Mucosa of descending colon (tissue), 3 donors: Measurements from ENCODE around the gene MAPK12. TPM values are rescaled to one million over a fixed set of nuclear protein-coding genes. Genes with fewer than 3 reads are reported as not detected.

Source experiments
- ATAC-seq: fragments of 200-7000 bp; cut with Tn5 transposase; one replicate; pipeline ENCODE4 v1.9.1; 2020; ENCODE audit warnings: mild to moderate bottlenecking, moderate library complexity
- DNase-seq, 3 donors: peaks; one replicate each; pipeline ENCODE4 v3.0.0-alpha.2; 2020
- H3K36me3 ChIP-seq: fragments of 200-600 bp; one replicate; pipeline ENCODE4 v1.8.0; 2021; ENCODE audit warnings: low read depth, mild to moderate bottlenecking
- H3K4me1 ChIP-seq: fragments of 200-600 bp; one replicate; pipeline ENCODE4 v1.8.0; 2021; ENCODE audit warnings: low read depth, mild to moderate bottlenecking
- H3K4me3 ChIP-seq: fragments of 200-600 bp; one replicate; pipeline ENCODE4 v1.8.0; 2021; ENCODE audit warnings: mild to moderate bottlenecking
- H3K9me3 ChIP-seq: fragments of 200-600 bp; one replicate; pipeline ENCODE4 v1.8.0; 2021; ENCODE audit warnings: mild to moderate bottlenecking
- intact Hi-C, 2 donors: fragments of 100-400 bp; cut with DNase I in 1 of 2; cut with micrococcal nuclease in 1 of 2; formaldehyde crosslinking; loops; one replicate each; pipeline versions ENCODE4 v1.11.0 to v1.11.1; 2022; cut with DNase I, micrococcal nuclease
- total RNA-seq, 3 donors: library from RNA; stranded (reverse); fragmentation: NEBNext Ultra II Directional in 2 of 3; extraction: Animal tissue kit (Norgen Biotek cat#: 25700) in 2 of 3; gene quantifications; one replicate each; pipeline versions ENCODE4 v1.2.1 to v1.2.4, GENCODE V29; 2021 to 2023
- TF ChIP-seq, protein P1 (sequence below): fragments of 200-600 bp; IDR thresholded peaks from one replicate; pipeline ENCODE4 v1.8.0; 2022; ENCODE audit warnings: antibody characterized with exemption, mild to moderate bottlenecking
- donor health status: DM: no; HTN: no; CAD: no; lungs with moderate emphysema.
- donor health status: DM: no; HTN: no; CAD: no.
- donor health status: DM: no; HTN: yes; CAD: no.

The MAPK12 gene
- total RNA-seq, 3 donors from 2014 or later, result 2.3 to 6.5 (median 5.2) TPM

DNA sequence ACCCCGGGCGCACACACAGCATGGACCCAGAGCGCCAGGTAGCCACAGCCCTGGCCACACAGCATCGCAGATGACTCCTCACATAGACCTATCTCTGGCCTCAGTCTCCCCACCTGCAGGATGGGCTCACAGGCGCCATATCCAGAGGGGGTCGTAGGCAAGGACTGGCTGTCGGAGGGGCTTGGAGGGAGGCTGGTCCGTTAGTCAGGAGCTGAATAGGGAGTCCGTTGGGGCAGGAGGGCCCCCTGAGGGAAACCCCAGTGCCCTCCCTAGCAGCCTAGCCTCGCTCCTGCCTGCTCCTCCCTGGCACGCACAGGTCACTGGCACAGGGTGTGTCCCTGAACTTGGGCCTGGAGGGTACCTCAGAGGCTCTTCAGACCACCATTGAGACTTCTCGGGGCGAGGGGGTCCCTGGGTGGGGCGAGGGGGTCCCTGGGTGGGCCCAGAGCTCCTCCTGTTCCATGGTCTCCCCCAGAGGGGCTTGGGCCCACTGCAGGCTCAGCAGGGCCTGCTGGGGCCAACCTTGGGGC lies 44.0 kb upstream of the MAPK12 start:
- H3K9me3 ChIP-seq, result no peaks in the 10 kb centered on the region
- DNase-seq (peak in 2 of 3 donors; percentile 66 to 78), ATAC-seq (peak; percentile 49)
- intact Hi-C loops, result no loop called here
- peaks cover 59% of the 10 kb centered on the region for H3K4me1 ChIP-seq
- H3K36me3 ChIP-seq, result no peaks in the 10 kb centered on the region
- TF ChIP-seq, protein P1, sequence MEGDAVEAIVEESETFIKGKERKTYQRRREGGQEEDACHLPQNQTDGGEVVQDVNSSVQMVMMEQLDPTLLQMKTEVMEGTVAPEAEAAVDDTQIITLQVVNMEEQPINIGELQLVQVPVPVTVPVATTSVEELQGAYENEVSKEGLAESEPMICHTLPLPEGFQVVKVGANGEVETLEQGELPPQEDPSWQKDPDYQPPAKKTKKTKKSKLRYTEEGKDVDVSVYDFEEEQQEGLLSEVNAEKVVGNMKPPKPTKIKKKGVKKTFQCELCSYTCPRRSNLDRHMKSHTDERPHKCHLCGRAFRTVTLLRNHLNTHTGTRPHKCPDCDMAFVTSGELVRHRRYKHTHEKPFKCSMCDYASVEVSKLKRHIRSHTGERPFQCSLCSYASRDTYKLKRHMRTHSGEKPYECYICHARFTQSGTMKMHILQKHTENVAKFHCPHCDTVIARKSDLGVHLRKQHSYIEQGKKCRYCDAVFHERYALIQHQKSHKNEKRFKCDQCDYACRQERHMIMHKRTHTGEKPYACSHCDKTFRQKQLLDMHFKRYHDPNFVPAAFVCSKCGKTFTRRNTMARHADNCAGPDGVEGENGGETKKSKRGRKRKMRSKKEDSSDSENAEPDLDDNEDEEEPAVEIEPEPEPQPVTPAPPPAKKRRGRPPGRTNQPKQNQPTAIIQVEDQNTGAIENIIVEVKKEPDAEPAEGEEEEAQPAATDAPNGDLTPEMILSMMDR, result no peak
- no peak overlapping the region for H3K4me3 ChIP-seq

DNA sequence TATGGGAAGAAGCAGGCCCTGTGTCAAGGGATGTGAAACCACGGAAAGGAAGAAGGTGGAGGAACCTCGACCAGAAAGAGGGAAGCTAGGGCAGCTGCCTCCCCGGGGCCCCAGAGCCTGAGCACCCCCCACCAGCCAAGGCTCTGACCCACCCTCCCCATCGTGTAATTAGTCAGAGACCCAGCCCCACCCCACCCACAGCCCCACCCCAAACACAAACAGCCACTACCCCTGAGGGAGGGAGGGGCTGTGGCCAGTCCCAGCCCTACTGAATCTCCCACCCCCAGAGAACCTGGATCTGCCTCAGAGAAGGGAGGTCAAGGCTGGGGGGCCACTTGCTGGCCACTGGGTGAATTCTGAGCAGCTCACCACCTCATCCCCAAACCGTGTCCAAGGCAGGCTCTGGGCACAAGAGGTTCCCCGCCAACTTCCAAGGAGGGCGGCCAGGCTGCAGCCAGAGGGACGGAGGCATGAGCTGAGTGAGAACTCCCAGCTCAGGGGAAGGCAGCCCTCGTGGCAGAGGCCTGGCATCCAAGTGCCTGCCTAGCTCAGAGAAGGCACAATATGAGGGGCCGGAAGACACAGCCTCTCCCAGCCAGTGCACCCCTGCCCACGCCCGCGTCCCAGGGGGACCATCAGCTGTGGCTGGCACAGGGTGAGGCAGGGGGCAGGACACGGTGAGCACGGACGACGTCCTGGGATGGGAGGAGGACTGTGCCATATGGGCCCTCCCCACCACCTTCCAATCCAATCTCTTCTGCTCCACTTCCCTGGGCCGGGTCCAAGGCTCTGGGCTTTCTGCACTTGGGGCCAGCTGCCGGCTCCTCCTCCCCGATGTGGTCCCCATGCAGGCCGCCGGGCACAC lies 43.3 kb upstream of the MAPK12 start:
- TF ChIP-seq, protein P1, result no peak
- DNase-seq (peak; percentile 62 to 80 (median 74)), ATAC-seq (peak; percentile 27)
- no peaks in the 10 kb centered on the region for H3K9me3 ChIP-seq
- no peak overlapping the region for H3K4me3 ChIP-seq
- peaks cover 64% of the 10 kb centered on the region for H3K4me1 ChIP-seq
- intact Hi-C loops, result no loop called here
- no peaks in the 10 kb centered on the region for H3K36me3 ChIP-seq

DNA sequence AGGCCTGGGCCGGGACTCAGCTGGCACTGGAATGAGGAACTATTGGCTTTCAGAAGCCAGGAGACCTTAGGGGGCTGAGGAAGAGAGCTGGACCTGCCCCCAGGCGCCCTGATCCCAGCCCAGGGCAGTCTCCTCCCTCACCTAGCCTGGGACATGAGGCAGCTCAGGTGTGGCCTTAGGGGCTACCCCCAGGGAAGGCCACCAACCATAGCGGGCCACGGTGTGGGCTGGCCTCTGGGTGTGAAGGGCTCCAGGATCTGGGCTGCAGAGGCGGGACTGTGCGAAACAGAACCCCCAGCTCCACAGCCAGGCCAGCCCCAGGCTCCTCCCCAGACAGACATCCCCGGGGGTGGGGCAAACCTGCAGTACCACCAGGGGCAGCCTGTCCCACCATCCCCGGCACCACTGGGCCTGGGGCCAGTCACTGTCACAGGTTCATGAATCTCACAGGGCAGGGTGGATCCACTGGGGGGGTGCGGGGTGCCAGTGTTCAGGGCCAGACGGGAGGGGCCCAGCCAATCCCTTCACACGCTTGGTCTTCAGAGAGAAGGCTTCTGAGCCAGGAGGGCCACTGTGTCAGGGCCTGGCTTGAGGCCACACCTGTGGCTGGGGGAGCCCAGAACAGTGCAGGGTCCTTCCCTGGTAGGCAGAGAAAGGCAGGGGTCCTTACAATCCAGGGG lies 42.5 kb upstream of the MAPK12 start:
- DNase-seq (peak; percentile 67 to 82 (median 76)), ATAC-seq (peak; percentile 26)

DNA sequence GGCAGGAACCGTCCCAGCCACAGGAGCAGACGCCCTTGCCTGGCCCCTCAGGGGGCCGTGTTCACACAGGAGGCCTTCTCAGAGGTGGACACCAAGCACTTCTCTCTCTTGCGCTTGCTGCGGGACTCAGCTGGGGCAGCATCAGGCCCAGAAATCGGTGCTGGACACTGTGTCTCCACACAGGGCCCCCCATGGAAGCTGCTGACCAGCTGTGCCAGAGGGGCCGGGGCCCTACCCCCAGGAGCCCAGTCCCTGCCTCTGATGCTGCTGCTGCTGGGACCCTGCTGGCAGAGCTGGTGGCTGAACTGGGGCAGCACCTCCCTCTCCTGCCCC lies 42.0 kb upstream of the MAPK12 start:
- TF ChIP-seq, protein P1, result no peak
- Histone ChIP-seq H3K9me3 (no peaks in the 10 kb centered on the region), H3K4me3 (no peak overlapping the region), H3K36me3 (no peaks in the 10 kb centered on the region), H3K4me1 (peaks cover 77% of the 10 kb centered on the region)
- ATAC-seq (no peak), DNase-seq (no peak)
- intact Hi-C loops, result no loop called here

More for the DNA sequence above, 42.5 kb upstream of the MAPK12 start:
- intact Hi-C loops, result no loop called here
- Histone ChIP-seq H3K4me3 (no peak overlapping the region), H3K9me3 (no peaks in the 10 kb centered on the region), H3K4me1 (peaks cover 72% of the 10 kb centered on the region), H3K36me3 (no peaks in the 10 kb centered on the region)
- TF ChIP-seq, protein P1, result no peak

DNA sequence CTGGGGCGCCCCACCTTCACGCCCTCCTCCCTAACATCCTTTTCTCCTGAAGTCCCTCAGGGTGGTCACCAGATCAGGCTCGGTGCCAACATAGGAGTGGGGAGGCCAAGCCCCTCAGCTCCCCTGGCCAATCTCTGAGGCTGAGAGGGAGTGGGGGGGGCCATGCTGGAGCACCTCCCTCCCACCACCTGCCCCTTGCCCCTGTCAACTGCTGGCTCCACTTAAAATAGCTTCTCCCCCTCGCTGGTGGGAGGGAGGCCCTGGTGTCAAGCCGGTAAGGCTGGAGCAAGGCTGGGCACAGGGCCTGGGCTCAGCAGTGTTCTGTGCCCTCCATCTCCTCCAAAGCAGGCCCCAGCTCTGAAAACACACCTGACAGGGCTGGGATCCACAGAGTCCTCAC lies 41.1 kb upstream of the MAPK12 start:
- no peaks in the 10 kb centered on the region for H3K9me3 ChIP-seq
- DNase-seq (no peak), ATAC-seq (no peak)
- H3K4me3 ChIP-seq, result no peak overlapping the region
- peaks cover 75% of the 10 kb centered on the region for H3K4me1 ChIP-seq
- intact Hi-C loops, result no loop called here
- TF ChIP-seq, protein P1, result no peak
- no peaks in the 10 kb centered on the region for H3K36me3 ChIP-seq
